GM18520 (cell line): ENCODE results near the gene HCFC1.

Source experiments
- ATAC-seq: cut with Tn5 transposase; IDR thresholded peaks from one replicate; pipeline ENCODE4 v1.9.1; 2021; ENCODE audit not compliant: unreplicated experiment

Gene HCFC1

DNA sequence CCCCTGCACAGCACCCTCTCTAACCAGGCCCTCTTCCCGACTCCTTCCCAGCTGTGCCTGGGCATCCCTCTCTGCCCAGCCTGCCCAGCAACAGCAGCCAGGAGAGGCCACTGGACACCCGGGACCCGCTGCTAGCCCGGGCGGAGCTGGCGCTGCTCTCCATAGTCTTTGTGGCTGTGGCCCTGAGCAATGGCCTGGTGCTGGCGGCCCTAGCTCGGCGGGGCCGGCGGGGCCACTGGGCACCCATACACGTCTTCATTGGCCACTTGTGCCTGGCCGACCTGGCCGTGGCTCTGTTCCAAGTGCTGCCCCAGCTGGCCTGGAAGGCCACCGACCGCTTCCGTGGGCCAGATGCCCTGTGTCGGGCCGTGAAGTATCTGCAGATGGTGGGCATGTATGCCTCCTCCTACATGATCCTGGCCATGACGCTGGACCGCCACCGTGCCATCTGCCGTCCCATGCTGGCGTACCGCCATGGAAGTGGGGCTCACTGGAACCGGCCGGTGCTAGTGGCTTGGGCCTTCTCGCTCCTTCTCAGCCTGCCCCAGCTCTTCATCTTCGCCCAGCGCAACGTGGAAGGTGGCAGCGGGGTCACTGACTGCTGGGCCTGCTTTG is 66.0 kb downstream of the HCFC1 start:
- ATAC-seq, result no peak

GRCh38 chrX:153903991-153904957 is 67.3 kb downstream of the HCFC1 start, which contains the start of gene AVPR2:
Gene AVPR2 (plus strand): TSS chrX:153904673. CDS start chrX:153905146, 473 bp downstream.
- ATAC-seq, result no peak

- no peak for ATAC-seq
These were observed 68.2 kb downstream of the HCFC1 start for GRCh38 chrX:153903238-153903980.

DNA sequence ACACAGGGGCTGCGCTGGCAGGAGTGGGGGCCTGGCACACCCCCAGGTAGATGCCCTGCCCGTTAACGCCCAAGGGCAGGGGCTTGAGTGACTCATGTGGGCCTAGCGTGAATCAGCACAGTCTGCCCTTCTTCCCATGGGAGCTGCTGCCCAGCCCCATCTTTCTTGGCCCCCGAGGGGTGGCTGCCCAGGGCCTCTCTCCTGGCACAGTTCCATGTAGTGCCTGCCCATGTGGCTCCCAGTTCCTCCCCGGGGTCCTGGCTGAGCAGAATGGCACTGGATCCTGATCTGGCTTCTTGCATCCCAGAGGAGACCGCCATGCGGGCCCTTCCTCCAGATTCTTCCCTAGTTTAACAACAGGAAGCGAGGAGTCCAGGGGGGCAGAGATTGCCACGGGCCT is 69.2 kb downstream of the HCFC1 start:
- ATAC-seq, result no peak

DNA sequence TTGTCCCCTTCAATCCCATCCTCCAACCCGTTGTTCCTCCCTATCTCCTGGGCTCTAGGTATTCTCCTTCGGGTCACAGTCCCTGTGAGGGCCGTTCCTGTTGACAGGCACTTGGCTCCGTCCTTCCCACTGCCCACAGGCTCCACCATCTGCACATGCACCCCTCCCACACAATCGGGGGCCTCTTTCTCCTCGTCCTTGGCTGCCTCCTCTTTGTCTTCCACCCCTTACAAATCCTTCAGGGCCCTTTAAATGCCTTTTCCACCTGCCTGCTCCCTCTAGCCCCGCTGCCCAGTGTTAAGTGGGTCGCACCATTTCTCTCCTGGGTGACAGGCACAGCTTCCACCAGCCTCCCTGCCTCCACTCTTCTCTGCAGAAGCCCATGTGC is 69.9 kb downstream of the HCFC1 start:
- ATAC-seq, result no peak

- no peak for ATAC-seq
These were observed 70.5 kb downstream of the HCFC1 start for GRCh38 chrX:153900831-153901752.

- ATAC-seq, result no peak
These were observed 73.7 kb downstream of the HCFC1 start for GRCh38 chrX:153897899-153898298.
